ENCODE data around the gene MYBPHL.

DNA sequence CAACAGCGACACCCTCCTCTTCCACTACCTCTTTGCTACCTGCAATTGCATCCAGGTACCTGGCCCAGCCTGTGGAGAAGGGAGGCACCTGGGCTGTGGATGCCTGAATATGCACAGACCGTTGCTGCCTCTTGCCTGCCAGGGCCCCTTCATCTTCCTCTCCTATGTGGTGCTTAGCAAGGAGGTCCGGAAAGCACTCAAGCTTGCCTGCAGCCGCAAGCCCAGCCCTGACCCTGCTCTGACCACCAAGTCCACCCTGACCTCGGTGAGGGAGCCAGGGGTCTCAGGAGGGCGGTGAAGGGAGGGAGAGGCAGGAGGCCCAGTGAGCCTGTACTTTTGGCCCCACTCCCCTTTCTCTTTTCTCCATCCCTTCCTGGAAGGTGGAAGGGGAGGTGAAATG lies 35.4 kb downstream of the MYBPHL start:
- TF ChIP-seq, protein P1, sequence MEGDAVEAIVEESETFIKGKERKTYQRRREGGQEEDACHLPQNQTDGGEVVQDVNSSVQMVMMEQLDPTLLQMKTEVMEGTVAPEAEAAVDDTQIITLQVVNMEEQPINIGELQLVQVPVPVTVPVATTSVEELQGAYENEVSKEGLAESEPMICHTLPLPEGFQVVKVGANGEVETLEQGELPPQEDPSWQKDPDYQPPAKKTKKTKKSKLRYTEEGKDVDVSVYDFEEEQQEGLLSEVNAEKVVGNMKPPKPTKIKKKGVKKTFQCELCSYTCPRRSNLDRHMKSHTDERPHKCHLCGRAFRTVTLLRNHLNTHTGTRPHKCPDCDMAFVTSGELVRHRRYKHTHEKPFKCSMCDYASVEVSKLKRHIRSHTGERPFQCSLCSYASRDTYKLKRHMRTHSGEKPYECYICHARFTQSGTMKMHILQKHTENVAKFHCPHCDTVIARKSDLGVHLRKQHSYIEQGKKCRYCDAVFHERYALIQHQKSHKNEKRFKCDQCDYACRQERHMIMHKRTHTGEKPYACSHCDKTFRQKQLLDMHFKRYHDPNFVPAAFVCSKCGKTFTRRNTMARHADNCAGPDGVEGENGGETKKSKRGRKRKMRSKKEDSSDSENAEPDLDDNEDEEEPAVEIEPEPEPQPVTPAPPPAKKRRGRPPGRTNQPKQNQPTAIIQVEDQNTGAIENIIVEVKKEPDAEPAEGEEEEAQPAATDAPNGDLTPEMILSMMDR (IDR thresholded peaks at IDR 0.05 in 4 of 5, conservative IDR thresholded peaks at IDR 0.05 in 1 of 5), result no peak
- no peak for TF ChIP-seq POLR2A (IDR thresholded peaks at IDR 0.05)
